HG03442 (cell line): ENCODE results near the gene SLC25A30.
"Not testable (repeated sequence)": the region's sequence is repeated elsewhere in the genome, so short reads cannot be mapped to it uniquely, and the experiment has no call there.

Experiments
- ATAC-seq: cut with Tn5 transposase; IDR thresholded peaks from one replicate; pipeline ENCODE4 v1.9.1; 2021; ENCODE audit warnings: mild to moderate bottlenecking, moderate library complexity; ENCODE audit not compliant: unreplicated experiment

SLC25A30 gene

GRCh38 chr13:45368571-45368970 is 49.6 kb downstream of the SLC25A30 start:
- ATAC-seq: no peak

DNA sequence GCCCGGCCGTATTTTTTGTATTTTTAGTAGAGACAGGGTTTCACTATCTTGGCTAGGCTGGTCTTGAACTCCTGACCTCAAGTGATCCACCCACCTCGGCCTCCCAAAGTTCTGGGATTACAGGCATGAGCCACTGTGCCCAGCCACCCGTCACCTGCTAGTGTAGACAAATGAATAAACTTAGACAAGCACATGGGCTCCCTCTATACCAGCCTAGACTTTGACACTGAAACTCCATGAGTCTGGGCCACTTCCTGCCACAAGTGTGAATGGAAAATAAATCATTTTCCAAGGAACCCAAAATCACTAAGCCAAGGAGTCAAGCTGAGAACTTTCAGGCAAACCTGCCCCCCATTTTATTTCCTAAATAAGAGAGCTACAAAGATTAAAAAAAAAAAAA is 50.2 kb downstream of the SLC25A30 start:
- ATAC-seq: no peak

- ATAC-seq: peak; percentile 97
Observed at GRCh38 chr13:45367358-45367757, 50.8 kb downstream of the SLC25A30 start.

- ATAC-seq: no peak
Observed at GRCh38 chr13:45365558-45365885, 52.7 kb downstream of the SLC25A30 start.

DNA sequence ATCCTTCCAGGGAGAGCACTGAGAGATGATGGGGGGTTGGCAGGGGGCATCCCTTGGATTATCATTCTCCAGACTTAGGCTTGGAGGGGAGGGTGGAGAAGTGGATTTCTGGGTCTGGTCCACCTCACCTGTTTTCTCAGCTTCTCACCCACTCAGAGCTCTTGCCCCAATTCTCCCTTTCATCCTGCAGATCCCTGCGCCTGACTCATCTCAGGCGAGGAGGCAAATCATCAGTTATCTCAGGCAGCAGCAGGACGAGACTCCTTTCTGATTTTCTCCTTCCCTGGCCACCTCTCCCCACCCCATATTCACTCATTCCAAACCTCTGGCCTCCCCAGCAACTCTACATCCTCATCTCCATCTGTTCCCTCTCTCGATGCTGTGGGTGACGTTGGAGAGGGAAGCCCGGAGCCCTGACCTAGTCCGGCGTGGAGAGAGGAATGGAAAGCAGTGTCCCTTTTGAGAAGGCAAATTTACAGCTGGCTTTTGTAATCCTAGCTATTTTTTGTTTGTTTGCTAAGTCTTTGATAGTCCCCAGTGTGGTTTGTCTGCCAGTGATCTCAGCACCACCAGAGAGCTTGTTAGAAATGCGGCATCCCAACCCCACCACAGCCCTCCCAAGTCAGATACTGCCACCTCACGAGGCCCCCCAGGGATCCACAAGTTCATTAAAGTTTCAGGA is 53.2 kb downstream of the SLC25A30 start:
- ATAC-seq: no peak

GRCh38 chr13:45362939-45363338 is 55.2 kb downstream of the SLC25A30 start:
- ATAC-seq: no peak

DNA sequence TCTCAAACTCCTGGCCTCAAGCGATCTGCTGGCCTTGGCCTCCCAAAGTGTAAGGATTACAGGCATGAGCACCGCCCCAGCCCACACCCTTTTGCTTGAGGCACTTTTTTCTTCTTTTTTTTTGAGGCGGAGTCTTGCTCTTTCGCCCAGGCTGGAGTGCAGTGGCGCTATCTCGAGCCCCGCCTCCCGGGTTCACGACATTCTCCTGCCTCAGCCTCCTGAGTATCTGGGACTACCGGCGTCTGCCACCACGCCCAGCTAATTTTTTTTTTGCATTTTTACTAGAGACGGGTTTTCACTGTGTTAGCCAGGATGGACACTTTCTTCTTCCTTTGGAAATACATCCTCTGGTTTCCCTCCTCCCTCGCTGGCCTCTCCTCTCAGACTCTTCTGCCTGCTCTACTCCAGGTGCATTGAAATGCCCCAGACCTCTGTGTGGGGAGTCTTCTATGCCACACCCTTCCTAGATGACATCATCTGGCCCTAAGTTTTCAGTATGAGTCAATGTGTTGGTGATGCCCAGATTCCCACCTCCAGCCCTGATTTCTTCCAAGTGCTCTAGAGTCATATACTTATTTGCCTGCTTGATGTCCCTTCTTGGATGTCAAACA is 56.5 kb downstream of the SLC25A30 start:
- no peak for ATAC-seq

DNA sequence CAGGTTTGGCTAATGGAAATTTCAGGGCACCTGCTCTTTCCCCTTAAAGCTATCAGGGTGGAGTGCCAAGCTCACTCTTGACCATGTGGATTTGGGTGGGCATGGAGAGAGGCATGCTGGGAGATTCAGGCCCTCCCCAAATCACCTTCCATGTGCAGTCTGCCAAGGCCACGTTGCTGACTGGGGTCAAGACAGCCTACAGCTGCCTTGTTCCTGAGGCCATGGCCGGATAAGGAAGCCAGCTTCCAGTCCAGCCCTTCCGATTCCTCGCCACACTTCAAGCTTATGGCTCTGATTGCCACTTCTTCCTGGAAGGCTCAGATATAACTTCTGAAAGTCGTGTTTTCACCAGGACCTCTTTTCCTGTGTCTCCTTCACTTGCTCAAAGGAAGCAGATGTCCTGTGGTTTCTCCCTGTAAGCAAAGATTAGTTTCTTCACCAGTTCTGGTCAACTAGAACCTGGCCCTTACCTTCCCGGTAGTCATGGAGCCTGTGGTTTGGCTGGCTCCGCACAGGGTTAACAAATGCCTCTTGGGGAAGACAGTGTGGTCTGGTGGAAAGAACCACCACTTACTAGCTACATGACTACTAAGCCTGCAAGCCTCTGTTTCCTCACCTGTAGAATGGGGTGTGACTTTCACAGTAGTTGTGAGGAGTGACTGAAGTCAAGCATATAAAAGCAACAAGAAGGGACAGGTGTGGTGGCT is 61.1 kb downstream of the SLC25A30 start:
- ATAC-seq: no peak

GRCh38 chr13:45353895-45354294 is 64.3 kb downstream of the SLC25A30 start:
- no peak for ATAC-seq

GRCh38 chr13:45352031-45352430 is 66.1 kb downstream of the SLC25A30 start:
- no peak for ATAC-seq

GRCh38 chr13:45350152-45350551 is 68.0 kb downstream of the SLC25A30 start:
- ATAC-seq: no peak

DNA sequence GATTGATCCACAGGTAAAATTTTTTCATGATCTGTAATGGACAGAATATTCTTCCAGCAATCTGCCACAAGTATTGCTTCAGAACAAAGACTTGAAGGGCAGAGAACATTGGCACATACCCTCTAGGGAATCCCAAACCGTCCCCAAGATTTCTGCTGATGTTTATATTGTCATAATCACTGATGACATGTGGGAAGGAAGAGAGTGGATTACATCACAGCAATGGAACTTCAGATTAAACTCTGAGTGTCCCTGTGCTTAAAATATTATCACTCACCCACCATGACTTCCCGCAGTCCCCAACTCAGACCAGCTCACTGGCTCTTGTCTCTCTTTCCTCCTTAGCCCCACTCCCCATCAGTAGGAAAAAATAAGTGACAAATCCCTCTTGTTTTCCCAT is 68.7 kb downstream of the SLC25A30 start:
- ATAC-seq: no peak

- not testable (repeated sequence) for ATAC-seq
Observed at GRCh38 chr13:45344064-45344463, 74.1 kb downstream of the SLC25A30 start.
